Ovary (tissue), 9 donors: ENCODE measurements around the gene LIN52. TPM values are rescaled to one million over a fixed set of nuclear protein-coding genes. Genes with fewer than 3 reads are reported as not detected.

Source experiments
- DNase-seq, 5 donors: peaks; one replicate each; pipeline ENCODE4 v3.0.0-alpha.2; 2019 to 2020
- H3K27ac ChIP-seq, 2 donors: fragments of 200-600 bp; one replicate each; pipeline versions ENCODE4 v1.5.1 to v1.8.0; 2019 to 2022
- H3K27me3 ChIP-seq: fragments of 200-600 bp; one replicate; pipeline ENCODE4 v1.8.0; 2022
- H3K36me3 ChIP-seq: fragments of 200-600 bp; sonication (generic); one replicate; pipeline ENCODE4 v1.5.1; 2019
- H3K4me1 ChIP-seq: one replicate; pipeline ENCODE4 v1.8.1; 2013; ENCODE audit warnings: mild to moderate bottlenecking, moderate library complexity; ENCODE audit not compliant: insufficient read depth
- H3K4me3 ChIP-seq: fragments of 200-600 bp; sonication (generic); one replicate; pipeline ENCODE4 v1.5.1; 2017
- H3K9me3 ChIP-seq, 2 donors: fragments of 200-600 bp in 1 of 2; sonication (generic) in 1 of 2; one replicate each; pipeline versions ENCODE4 v1.5.1 to v1.8.1; 2013 to 2019; ENCODE audit warnings: mild to moderate bottlenecking in 1 of 2, moderate library complexity in 1 of 2
- EP300 ChIP-seq: sonication (generic); formaldehyde crosslinking; IDR thresholded peaks from one replicate; pipeline ENCODE4 v1.6.1; 2017; ENCODE audit warnings: antibody characterized with exemption
- POLR2A ChIP-seq: fragments of 450-650 bp; IDR thresholded peaks from one replicate; pipeline ENCODE4 v1.6.1; 2017; ENCODE audit warnings: antibody characterized with exemption, mild to moderate bottlenecking, moderate library complexity
- WGBS, 3 donors: extraction: QIAGEN DNeasy Blood & Tissue Kit in 1 of 3; methylation state at CpG; one replicate each; pipeline versions ENCODE4 v1.1.5 to v1.1.7; 2013 to 2017; 5-methylcytosine and 5-hydroxymethylcytosine counted together
- intact Hi-C, 4 donors: fragments of 100-400 bp; cut with DNase I; formaldehyde crosslinking; loops; one replicate each; pipeline versions ENCODE4 v1.11.0 to v1.15.1; 2022 to 2023
- polyA plus RNA-seq, 2 donors: library from polyadenylated mRNA; stranded (reverse); fragments of 200-250 nt in 1 of 2; fragments of 350-450 nt in 1 of 2; fragmentation: Illumina TruSeq in 1 of 2; extraction: RNeasy Lipid Tissue Mini Kit (QIAGEN cat#74804) in 1 of 2; gene quantifications; one replicate each; pipeline ENCODE4 v1.2.3, GENCODE V29; 2013 to 2014
- total RNA-seq, 7 donors: library from RNA; depleted of rRNA in 2 of 7; stranded (reverse); fragments of >200 nt in 2 of 7; fragmentation: NEBNext Ultra II Directional in 3 of 7; extraction: Animal tissue kit (Norgen Biotek cat#: 25700) in 3 of 7; gene quantifications; one replicate each; pipeline versions ENCODE4 v1.1.0 to v1.2.4, GENCODE V29; 2016 to 2023
- TF ChIP-seq, protein P1 (sequence below), 3 donors: fragments of 450-650 bp in 2 of 3; fragments of 200-600 bp in 1 of 3; IDR thresholded peaks; one replicate each; pipeline versions ENCODE4 v1.5.1 to v1.8.0; 2016 to 2022; ENCODE audit warnings: antibody characterized with exemption in 3 of 3, mild to moderate bottlenecking in 1 of 3
- donor health status: DM: no; HTN: no; CAD: no; lungs with moderate emphysema.
- donor health status: DM: no; HTN: no; CAD: no.
- donor health status: Bipolar disorder and iron deficiency.
- donor health status: DM: yes; HTN: yes; CAD: no.
- donor health status: DM: no; HTN: no; CAD: no.
- donor health status: DM: yes; HTN: yes; CAD: no.

The LIN52 gene
- total and polyA plus RNA-seq, 9 donors = 8.6 to 12.5 (median 10.0) TPM

DNA sequence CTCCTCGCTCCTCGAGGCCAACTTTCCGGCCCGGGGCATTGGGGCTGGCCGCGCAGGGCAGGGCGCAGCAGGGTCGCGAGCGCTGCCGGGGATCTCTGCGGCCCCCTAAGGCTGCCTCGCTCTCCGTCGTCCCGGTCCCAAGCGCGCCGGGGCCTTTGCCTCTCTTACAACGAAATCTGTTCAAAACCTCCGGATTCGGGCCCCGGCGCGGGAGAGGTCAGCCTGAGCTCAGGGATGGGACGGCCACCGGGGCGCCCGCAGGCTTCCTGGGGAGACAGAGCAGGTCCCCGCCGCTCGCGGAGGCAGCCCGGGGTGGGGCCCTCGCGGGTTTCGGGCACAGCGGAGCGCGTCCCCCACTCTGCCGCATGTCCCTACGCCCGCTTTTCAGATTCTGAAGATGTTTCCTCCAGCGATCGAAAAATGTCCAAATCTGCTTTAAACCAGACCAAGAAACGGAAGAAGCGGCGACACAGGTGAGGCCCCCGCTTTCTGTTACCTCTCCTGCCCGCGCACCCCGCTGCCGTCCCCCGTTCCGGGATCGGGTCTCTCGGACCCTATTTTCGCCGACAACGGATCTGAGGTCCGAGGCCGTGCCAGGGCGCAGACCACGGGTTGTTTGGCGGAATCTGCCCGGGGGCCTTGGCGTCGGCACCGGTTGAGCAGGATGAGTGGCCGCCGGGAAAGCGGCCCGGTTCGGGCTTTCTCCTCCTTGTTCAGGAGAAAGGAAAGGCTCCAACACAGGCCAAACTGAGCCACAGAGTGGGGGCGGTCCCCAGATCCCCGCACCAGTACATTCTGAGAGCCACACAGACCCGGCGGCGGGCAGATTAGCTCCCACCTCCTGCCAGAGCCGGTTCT, 156.3 kb downstream of the LIN52 start:
- TF ChIP-seq, protein P1, sequence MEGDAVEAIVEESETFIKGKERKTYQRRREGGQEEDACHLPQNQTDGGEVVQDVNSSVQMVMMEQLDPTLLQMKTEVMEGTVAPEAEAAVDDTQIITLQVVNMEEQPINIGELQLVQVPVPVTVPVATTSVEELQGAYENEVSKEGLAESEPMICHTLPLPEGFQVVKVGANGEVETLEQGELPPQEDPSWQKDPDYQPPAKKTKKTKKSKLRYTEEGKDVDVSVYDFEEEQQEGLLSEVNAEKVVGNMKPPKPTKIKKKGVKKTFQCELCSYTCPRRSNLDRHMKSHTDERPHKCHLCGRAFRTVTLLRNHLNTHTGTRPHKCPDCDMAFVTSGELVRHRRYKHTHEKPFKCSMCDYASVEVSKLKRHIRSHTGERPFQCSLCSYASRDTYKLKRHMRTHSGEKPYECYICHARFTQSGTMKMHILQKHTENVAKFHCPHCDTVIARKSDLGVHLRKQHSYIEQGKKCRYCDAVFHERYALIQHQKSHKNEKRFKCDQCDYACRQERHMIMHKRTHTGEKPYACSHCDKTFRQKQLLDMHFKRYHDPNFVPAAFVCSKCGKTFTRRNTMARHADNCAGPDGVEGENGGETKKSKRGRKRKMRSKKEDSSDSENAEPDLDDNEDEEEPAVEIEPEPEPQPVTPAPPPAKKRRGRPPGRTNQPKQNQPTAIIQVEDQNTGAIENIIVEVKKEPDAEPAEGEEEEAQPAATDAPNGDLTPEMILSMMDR (IDR thresholded peaks at IDR 0.05) = no peak
- TF ChIP-seq EP300 = no peak
- TF ChIP-seq POLR2A = no peak
- H3K27ac ChIP-seq = no peak overlapping the region
- intact Hi-C loops = loop anchor here in 2 of 4 donors (10.0 kb wide), 1 partner anchor 126 kb away; no protein-coding TSS in a partner anchor
- peak overlapping the region; percentile 1 for H3K4me3 ChIP-seq
- H3K9me3 ChIP-seq = no peaks in the 10 kb centered on the region
- no peaks in the 10 kb centered on the region for H3K36me3 ChIP-seq
- peaks cover 6% of the 10 kb centered on the region for H3K27me3 ChIP-seq
- H3K4me1 ChIP-seq = peaks cover 9% of the 10 kb centered on the region
- DNase-seq = no peak
- WGBS, 3 donors = 2 to 5% (median 3%) methylated on average over 69 to 80 of the region's 80 CpGs

DNA sequence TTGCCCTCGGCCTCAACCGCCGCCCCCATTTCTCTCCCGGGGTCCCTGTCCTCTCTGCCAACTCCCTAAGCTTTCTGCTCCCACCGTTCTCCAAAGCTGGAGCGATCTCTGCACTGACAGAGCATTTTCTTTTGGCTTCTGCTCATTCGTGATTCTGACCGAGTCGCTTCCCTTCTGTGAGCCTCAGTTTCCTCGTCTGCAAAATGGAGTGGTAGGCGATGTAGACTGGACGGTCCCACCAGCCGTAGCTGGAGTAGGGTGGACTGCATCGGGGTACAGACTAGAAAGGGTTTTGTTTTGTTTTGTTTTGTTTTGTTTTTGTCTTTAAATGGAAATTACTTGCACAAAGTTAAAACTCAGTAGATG, 156.9 kb downstream of the LIN52 start:
- Histone ChIP-seq H3K9me3 (no peaks in the 10 kb centered on the region), H3K27ac (no peak overlapping the region), H3K4me3 (no peak overlapping the region), H3K4me1 (peaks cover 9% of the 10 kb centered on the region), H3K36me3 (no peaks in the 10 kb centered on the region), H3K27me3 (peaks cover 6% of the 10 kb centered on the region)
- intact Hi-C loops = loop anchor here in 2 of 4 donors (10.0 kb wide), 1 partner anchor 127 kb away; no protein-coding TSS in a partner anchor
- DNase-seq = no peak
- no peak for TF ChIP-seq EP300
- TF ChIP-seq, protein P1 (IDR thresholded peaks at IDR 0.05) = no peak
- no peak for TF ChIP-seq POLR2A
- WGBS, 3 donors = 6 to 14% (median 8%) methylated on average over 14 of the region's 14 CpGs

DNA sequence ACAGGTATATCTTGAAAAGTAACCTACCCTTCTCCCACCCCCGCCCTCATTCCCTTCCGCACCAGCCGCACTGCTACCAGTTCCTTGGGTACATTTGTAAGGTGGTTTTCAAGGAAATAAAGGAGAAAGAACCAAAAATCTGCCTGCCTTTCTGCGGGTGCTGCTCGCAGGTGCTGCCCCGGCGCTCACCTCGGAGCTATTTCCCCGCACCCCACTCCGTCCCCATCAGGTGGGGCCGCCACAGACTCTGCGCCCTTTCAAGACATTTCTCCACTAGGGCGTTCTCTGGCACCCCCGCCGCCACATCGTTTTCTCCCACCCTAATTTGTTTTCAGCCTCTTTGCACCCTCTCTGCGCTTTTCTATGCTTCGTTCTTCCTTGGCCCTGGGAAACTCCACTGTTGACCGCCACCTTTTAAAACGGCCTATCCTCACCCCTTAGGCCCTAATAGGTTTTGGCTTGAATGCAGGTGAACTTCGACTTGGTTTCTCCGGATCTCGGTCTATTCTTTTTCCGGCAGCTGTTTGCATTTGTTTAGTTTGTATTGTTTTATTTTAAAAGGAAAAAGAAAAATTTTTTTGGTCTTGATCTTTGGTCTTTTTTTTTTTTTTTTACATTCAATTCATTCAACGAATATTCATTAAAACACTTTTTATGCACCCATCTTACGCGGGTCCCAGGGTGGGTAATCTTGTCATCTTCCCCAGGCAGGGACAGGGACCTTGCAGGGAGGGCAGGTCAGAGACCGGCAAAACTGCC, 157.4 kb downstream of the LIN52 start:
- DNase-seq = no peak
- Histone ChIP-seq H3K27me3 (peaks cover 6% of the 10 kb centered on the region), H3K4me1 (peaks cover 9% of the 10 kb centered on the region), H3K9me3 (no peaks in the 10 kb centered on the region), H3K27ac (no peak overlapping the region), H3K4me3 (no peak overlapping the region), H3K36me3 (no peaks in the 10 kb centered on the region)
- TF ChIP-seq, protein P1 (IDR thresholded peaks at IDR 0.05) = no peak
- TF ChIP-seq POLR2A = no peak
- TF ChIP-seq EP300 = no peak
- WGBS, 3 donors = 16 to 17% (median 16%) methylated on average over 28 of the region's 28 CpGs
- intact Hi-C loops = loop anchor here in 2 of 4 donors (10.0 kb wide), 1 partner anchor 127 kb away; no protein-coding TSS in a partner anchor

DNA sequence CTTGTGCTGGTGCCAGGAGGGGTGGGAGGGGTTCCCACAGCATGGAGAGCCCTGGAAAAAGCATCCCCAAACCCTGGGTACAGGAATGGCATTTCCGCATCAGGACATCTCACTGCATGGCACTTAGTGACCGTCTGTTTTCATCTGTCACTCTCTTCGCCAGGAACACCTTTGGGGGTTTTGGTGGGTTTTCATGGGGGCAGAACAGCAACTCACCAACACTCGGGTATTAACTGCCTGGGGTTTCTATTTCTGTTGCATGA, 158.0 kb downstream of the LIN52 start:
- H3K9me3 ChIP-seq = no peaks in the 10 kb centered on the region
- no peak for TF ChIP-seq POLR2A
- TF ChIP-seq, protein P1 (IDR thresholded peaks at IDR 0.05) = no peak
- DNase-seq = no peak
- intact Hi-C loops = loop anchor here in 2 of 4 donors (10.0 kb wide), 1 partner anchor 128 kb away; no protein-coding TSS in a partner anchor
- H3K4me3 ChIP-seq = no peak overlapping the region
- H3K27me3 ChIP-seq = peaks cover 6% of the 10 kb centered on the region
- WGBS, 3 donors = 33 to 38% (median 37%) methylated on average over 4 of the region's 4 CpGs
- no peak overlapping the region for H3K27ac ChIP-seq
- no peaks in the 10 kb centered on the region for H3K36me3 ChIP-seq
- peaks cover 9% of the 10 kb centered on the region for H3K4me1 ChIP-seq
